ENCODE data around the gene ZNF76. TPM values are rescaled to one million over a fixed set of nuclear protein-coding genes. Genes with fewer than 3 reads are reported as not detected.

ZNF76 gene
- polyA plus RNA-seq, 2 of the 4 experiments (the other 2 are of a cell fraction), result 7.9 to 10.5 TPM

DNA sequence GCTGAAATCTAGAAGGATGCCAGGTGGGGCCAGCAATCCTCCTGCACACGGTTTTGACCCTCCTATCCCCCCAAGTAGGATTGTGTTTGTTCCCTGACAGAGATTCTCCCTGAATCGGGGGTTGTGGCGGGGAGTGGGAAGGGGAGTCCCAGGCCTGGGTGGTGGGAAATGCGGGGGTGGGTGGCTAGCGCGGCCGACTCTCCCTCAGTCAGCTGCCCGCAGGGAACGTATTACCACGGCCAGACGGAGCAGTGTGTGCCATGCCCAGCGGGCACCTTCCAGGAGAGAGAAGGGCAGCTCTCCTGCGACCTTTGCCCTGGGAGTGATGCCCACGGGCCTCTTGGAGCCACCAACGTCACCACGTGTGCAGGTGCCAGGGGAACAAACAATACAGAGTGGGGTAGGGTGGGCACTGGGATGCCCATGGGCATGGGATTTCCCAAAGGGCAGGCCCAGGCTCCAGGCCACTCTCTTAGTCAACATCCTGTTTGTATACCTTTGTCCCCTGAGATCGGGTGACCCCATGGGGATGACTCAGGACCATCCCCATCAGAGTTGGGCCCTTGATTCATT is 16.1 kb upstream of the ZNF76 start:
- Histone ChIP-seq H3K9me3 (no peaks in the 10 kb centered on the region), H3K27ac (no peak overlapping the region), H3K4me2 (no peak overlapping the region), H3K4me3 (no peak overlapping the region), H3K4me1 (peaks cover 6% of the 10 kb centered on the region; the same call in 1 of the 3 replicates)
- 83% methylated on average over 12 of the region's 17 CpGs for WGBS (ENCODE audit: missing lambda C conversion rate)
- ChIA-PET CTCF (interaction anchor here (1.0 to 10.5 kb wide), 3 partner anchors 25 to 98 kb away, joined by 3 to 107 read pairs (median 61); no protein-coding TSS in a partner anchor), POLR2A (no interaction called here)
- DNase-seq (ENCODE audit: low read depth in 1 of 2, low spot score in 1 of 2) (no peak), ATAC-seq (no peak), FAIRE-seq (no peak)
- no peak for TF ChIP-seq SMC3 (IDR thresholded peaks at IDR 0.05)

DNA sequence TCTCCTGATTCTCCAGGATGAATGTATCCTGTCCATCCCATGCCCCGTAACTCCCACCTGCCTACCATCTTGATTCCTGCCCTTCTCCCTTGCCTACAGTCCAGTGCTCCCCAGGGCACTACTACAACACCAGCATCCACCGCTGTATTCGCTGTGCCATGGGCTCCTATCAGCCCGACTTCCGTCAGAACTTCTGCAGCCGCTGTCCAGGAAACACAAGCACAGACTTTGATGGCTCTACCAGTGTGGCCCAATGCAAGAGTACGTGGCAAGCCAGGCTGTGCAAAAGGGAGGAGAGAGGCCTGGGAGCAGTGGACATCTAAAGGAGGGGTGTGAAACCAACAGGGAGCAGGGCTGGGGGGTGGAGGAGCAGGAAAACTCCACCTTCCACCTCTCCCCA is 15.0 kb upstream of the ZNF76 start:
- ATAC-seq (no peak), FAIRE-seq (no peak), DNase-seq (ENCODE audit: low read depth in 1 of 2, low spot score in 1 of 2) (no peak)
- WGBS (ENCODE audit: missing lambda C conversion rate), result 94% methylated on average over 7 of the region's 7 CpGs
- Histone ChIP-seq H3K4me2 (no peak overlapping the region), H3K4me3 (no peak overlapping the region), H3K27ac (no peak overlapping the region), H3K9me3 (no peaks in the 10 kb centered on the region), H3K4me1 (peaks cover 10% of the 10 kb centered on the region; the same call in 1 of the 3 replicates)
- TF ChIP-seq GATA3 (IDR thresholded peaks at IDR 0.05; ENCODE audit: borderline replicate concordance) (no peak), POLR2AphosphoS2 (conservative IDR thresholded peaks at IDR 0.05; ENCODE audit: low read length) (no peak), SREBF2 (IDR thresholded peaks at IDR 0.05) (no peak), CHD4 (IDR thresholded peaks at IDR 0.05; ENCODE audit: borderline replicate concordance) (no peak), POLR2A (IDR thresholded peaks at IDR 0.05; ENCODE audit: low read length) (no peak), ATOH8 (CRISPR knock-in tag; IDR thresholded peaks at IDR 0.05; ENCODE audit: low read depth) (no peak), HDAC2 (IDR thresholded peaks at IDR 0.05) (no peak), REST (IDR thresholded peaks at IDR 0.05) (no peak), PBX3 (IDR thresholded peaks at IDR 0.05) (no peak), BHLHE40 (IDR thresholded peaks at IDR 0.05; ENCODE audit: low read depth, low read length) (no peak), ZNF302 (CRISPR knock-in tag; IDR thresholded peaks at IDR 0.05) (no peak), TFCP2L1 (CRISPR knock-in tag; IDR thresholded peaks at IDR 0.05) (no peak), FOXS1 (CRISPR knock-in tag; IDR thresholded peaks at IDR 0.05) (no peak), HMGXB4 (CRISPR knock-in tag; IDR thresholded peaks at IDR 0.05; ENCODE audit: borderline replicate concordance) (no peak), EHF (CRISPR knock-in tag; IDR thresholded peaks at IDR 0.05) (no peak)
- TF ChIP-seq, protein P1, sequence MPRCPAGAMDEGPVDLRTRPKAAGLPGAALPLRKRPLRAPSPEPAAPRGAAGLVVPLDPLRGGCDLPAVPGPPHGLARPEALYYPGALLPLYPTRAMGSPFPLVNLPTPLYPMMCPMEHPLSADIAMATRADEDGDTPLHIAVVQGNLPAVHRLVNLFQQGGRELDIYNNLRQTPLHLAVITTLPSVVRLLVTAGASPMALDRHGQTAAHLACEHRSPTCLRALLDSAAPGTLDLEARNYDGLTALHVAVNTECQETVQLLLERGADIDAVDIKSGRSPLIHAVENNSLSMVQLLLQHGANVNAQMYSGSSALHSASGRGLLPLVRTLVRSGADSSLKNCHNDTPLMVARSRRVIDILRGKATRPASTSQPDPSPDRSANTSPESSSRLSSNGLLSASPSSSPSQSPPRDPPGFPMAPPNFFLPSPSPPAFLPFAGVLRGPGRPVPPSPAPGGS (IDR thresholded peaks at IDR 0.05), result no peak
- TF ChIP-seq, protein P2, sequence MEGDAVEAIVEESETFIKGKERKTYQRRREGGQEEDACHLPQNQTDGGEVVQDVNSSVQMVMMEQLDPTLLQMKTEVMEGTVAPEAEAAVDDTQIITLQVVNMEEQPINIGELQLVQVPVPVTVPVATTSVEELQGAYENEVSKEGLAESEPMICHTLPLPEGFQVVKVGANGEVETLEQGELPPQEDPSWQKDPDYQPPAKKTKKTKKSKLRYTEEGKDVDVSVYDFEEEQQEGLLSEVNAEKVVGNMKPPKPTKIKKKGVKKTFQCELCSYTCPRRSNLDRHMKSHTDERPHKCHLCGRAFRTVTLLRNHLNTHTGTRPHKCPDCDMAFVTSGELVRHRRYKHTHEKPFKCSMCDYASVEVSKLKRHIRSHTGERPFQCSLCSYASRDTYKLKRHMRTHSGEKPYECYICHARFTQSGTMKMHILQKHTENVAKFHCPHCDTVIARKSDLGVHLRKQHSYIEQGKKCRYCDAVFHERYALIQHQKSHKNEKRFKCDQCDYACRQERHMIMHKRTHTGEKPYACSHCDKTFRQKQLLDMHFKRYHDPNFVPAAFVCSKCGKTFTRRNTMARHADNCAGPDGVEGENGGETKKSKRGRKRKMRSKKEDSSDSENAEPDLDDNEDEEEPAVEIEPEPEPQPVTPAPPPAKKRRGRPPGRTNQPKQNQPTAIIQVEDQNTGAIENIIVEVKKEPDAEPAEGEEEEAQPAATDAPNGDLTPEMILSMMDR (IDR thresholded peaks at IDR 0.05), result no peak
- ChIA-PET CTCF (no interaction called here), POLR2A (no interaction called here)

Data from A549 (cell line).